ENCODE measurements around the gene PEX13.

Gene PEX13

DNA sequence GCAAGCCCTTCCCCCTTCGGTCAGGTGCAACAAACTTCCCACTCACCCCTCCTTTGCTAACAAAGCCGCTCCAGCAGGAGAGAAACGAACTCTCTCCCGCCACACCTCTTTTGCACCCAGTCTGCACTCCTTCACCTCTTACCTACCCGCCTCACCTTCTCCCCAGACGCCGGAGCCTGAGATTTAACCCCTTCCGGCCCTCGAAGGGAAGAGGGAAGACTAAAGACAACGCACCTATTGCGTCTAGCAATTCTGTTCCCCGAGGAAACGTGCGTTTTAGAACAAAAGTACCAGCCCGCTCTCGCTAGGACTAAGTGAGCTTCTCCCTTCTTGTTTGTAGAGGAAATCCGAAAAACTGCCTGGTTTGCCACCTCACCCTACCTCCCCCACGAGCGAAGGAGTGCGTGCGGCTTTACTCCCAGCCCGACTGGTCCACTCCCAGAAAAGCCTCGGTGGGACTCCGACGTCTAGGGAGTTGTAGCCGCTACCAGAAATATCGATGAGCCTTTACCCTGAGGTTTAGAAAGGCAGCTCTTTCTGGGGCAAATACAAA is 441 bp upstream of the PEX13 start (continued):
- TF ChIP-seq ZNF175 (tag by site-specific recombination; IDR thresholded peaks at IDR 0.05) (no peak), ZSCAN23 (tag by site-specific recombination; IDR thresholded peaks at IDR 0.05) (peak; percentile 87), SP7 (tag by site-specific recombination; IDR thresholded peaks at IDR 0.05) (peak; percentile 84), RBAK (tag by site-specific recombination; IDR thresholded peaks at IDR 0.05) (no peak), MEIS1 (CRISPR knock-in tag; IDR thresholded peaks at IDR 0.05; ENCODE audit: borderline replicate concordance) (no peak), REPIN1 (tag by site-specific recombination; IDR thresholded peaks at IDR 0.05; ENCODE audit: low read depth) (0 out of 2 replicates have a peak, but pooled peaks have one; percentile 62), ZNF155 (tag by site-specific recombination; IDR thresholded peaks at IDR 0.05) (no peak), ZNF768 (tag by site-specific recombination; IDR thresholded peaks at IDR 0.05) (no peak), ZNF626 (tag by site-specific recombination; IDR thresholded peaks at IDR 0.05) (peak; percentile 64; the same call in 1 of the 2 replicates), YY1 (tag by site-specific recombination; IDR thresholded peaks at IDR 0.05) (peak; percentile 67), ZNF785 (tag by site-specific recombination; IDR thresholded peaks at IDR 0.05) (no peak), BCL11B (tag by site-specific recombination; IDR thresholded peaks at IDR 0.05; ENCODE audit: low read depth) (0 out of 2 replicates have a peak, but pooled peaks have one; percentile 52), ZNF366 (tag by site-specific recombination; conservative IDR thresholded peaks at IDR 0.05) (peak; percentile 81), KLF1 (tag by site-specific recombination; IDR thresholded peaks at IDR 0.05) (peak; percentile 17; the same call in 1 of the 2 replicates), ZNF302 (tag by site-specific recombination; IDR thresholded peaks at IDR 0.05; ENCODE audit: low read depth) (no peak), TCF7L2 (IDR thresholded peaks at IDR 0.05; ENCODE audit: borderline replicate concordance, low read depth, low read length) (no peak), ZNF24 (tag by site-specific recombination; IDR thresholded peaks at IDR 0.05) (peak; percentile 81; the same call in 1 of the 2 replicates), ZBTB21 (tag by site-specific recombination; IDR thresholded peaks at IDR 0.05) (peak; percentile 63; the same call in 1 of the 2 replicates), PRDM1 (tag by site-specific recombination; IDR thresholded peaks at IDR 0.05) (peak; percentile 95), ZNF677 (tag by site-specific recombination; IDR thresholded peaks at IDR 0.05) (no peak), EGR2 (tag by site-specific recombination; IDR thresholded peaks at IDR 0.05; ENCODE audit: low read depth) (no peak)
- TF ChIP-seq, protein P1, sequence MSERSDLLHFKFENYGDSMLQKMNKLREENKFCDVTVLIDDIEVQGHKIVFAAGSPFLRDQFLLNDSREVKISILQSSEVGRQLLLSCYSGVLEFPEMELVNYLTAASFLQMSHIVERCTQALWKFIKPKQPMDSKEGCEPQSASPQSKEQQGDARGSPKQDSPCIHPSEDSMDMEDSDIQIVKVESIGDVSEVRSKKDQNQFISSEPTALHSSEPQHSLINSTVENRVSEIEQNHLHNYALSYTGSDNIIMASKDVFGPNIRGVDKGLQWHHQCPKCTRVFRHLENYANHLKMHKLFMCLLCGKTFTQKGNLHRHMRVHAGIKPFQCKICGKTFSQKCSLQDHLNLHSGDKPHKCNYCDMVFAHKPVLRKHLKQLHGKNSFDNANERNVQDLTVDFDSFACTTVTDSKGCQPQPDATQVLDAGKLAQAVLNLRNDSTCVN (tag by site-specific recombination; optimal IDR thresholded peaks at IDR 0.05): peak; percentile 32
- TF ChIP-seq, protein P2, sequence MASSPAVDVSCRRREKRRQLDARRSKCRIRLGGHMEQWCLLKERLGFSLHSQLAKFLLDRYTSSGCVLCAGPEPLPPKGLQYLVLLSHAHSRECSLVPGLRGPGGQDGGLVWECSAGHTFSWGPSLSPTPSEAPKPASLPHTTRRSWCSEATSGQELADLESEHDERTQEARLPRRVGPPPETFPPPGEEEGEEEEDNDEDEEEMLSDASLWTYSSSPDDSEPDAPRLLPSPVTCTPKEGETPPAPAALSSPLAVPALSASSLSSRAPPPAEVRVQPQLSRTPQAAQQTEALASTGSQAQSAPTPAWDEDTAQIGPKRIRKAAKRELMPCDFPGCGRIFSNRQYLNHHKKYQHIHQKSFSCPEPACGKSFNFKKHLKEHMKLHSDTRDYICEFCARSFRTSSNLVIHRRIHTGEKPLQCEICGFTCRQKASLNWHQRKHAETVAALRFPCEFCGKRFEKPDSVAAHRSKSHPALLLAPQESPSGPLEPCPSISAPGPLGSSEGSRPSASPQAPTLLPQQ (tag by site-specific recombination; IDR thresholded peaks at IDR 0.05): peak; percentile 84
- TF ChIP-seq, protein P3, sequence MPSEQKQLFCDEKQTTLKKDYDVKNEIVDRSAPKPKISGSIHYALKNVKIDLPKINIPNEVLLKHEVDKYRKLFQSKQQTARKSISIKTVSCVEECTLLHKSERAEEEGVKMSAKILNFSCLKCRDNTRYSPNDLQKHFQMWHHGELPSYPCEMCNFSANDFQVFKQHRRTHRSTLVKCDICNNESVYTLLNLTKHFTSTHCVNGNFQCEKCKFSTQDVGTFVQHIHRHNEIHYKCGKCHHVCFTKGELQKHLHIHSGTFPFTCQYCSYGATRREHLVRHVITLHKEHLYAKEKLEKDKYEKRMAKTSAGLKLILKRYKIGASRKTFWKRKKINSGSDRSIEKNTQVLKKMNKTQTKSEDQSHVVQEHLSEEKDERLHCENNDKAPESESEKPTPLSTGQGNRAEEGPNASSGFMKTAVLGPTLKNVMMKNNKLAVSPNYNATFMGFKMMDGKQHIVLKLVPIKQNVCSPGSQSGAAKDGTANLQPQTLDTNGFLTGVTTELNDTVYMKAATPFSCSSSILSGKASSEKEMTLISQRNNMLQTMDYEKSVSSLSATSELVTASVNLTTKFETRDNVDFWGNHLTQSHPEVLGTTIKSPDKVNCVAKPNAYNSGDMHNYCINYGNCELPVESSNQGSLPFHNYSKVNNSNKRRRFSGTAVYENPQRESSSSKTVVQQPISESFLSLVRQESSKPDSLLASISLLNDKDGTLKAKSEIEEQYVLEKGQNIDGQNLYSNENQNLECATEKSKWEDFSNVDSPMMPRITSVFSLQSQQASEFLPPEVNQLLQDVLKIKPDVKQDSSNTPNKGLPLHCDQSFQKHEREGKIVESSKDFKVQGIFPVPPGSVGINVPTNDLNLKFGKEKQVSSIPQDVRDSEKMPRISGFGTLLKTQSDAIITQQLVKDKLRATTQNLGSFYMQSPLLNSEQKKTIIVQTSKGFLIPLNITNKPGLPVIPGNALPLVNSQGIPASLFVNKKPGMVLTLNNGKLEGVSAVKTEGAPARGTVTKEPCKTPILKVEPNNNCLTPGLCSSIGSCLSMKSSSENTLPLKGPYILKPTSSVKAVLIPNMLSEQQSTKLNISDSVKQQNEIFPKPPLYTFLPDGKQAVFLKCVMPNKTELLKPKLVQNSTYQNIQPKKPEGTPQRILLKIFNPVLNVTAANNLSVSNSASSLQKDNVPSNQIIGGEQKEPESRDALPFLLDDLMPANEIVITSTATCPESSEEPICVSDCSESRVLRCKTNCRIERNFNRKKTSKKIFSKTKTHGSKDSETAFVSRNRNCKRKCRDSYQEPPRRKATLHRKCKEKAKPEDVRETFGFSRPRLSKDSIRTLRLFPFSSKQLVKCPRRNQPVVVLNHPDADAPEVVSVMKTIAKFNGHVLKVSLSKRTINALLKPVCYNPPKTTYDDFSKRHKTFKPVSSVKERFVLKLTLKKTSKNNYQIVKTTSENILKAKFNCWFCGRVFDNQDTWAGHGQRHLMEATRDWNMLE (tag by site-specific recombination; conservative IDR thresholded peaks at IDR 0.05; ENCODE audit: low read depth): peak; percentile 68
- TF ChIP-seq, protein P4, sequence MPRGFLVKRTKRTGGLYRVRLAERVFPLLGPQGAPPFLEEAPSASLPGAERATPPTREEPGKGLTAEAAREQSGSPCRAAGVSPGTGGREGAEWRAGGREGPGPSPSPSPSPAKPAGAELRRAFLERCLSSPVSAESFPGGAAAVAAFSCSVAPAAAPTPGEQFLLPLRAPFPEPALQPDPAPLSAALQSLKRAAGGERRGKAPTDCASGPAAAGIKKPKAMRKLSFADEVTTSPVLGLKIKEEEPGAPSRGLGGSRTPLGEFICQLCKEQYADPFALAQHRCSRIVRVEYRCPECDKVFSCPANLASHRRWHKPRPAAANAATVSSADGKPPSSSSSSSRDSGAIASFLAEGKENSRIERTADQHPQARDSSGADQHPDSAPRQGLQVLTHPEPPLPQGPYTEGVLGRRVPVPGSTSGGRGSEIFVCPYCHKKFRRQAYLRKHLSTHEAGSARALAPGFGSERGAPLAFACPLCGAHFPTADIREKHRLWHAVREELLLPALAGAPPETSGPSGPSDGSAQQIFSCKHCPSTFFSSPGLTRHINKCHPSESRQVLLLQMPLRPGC (tag by site-specific recombination; IDR thresholded peaks at IDR 0.05): peak; percentile 67
- TF ChIP-seq, protein P5, sequence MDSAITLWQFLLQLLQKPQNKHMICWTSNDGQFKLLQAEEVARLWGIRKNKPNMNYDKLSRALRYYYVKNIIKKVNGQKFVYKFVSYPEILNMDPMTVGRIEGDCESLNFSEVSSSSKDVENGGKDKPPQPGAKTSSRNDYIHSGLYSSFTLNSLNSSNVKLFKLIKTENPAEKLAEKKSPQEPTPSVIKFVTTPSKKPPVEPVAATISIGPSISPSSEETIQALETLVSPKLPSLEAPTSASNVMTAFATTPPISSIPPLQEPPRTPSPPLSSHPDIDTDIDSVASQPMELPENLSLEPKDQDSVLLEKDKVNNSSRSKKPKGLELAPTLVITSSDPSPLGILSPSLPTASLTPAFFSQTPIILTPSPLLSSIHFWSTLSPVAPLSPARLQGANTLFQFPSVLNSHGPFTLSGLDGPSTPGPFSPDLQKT (IDR thresholded peaks at IDR 0.05; ENCODE audit: borderline replicate concordance, low read depth, low read length): no peak
